ENCODE measurements around the gene SYNE1.
"Not testable (repeated sequence)": the region's sequence is repeated elsewhere in the genome, so short reads cannot be mapped to it uniquely, and the experiment has no call there.

Gene SYNE1

DNA sequence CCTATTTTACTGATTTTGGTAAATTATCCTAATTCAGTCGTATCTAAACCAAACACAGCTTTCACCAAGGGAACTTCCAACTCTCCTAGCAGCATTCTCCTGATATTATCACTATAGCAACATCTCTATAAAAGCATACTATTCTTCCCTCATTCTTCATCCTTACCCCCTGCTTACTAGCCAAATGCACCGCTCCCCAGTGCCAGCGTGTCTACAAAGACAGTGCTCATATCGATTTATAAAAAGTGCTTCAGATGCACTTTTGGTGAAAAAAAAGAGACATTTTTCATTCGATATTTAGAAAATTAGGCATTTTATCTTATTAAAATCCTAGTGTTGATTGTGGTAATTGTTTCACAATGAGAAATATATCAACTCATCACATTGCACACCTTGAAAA lies 74.0 kb downstream of the SYNE1 start:
- DNase-seq, result no peak

GRCh38 chr6:152558798-152559197 lies 78.4 kb downstream of the SYNE1 start:
- DNase-seq, result not testable (repeated sequence)

DNA sequence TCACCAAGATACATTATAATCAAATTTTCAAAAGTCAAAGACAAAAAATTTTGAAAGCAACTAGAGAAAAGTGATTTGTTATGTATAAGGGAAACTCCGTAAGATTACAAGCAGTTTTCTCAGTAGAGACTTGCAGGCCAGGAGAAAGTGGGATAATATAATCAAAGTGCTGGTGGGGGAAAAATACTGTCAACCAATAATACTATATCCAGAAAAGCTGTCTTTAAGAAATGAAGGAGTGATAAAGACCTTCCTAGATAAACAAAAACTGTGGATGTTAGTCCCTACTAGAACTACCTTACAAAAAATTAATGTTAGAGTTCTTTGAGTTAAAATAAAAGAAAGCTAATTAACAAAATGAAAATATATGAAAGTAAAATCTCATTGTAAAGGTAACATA lies 79.7 kb downstream of the SYNE1 start:
- DNase-seq, result no peak

DNA sequence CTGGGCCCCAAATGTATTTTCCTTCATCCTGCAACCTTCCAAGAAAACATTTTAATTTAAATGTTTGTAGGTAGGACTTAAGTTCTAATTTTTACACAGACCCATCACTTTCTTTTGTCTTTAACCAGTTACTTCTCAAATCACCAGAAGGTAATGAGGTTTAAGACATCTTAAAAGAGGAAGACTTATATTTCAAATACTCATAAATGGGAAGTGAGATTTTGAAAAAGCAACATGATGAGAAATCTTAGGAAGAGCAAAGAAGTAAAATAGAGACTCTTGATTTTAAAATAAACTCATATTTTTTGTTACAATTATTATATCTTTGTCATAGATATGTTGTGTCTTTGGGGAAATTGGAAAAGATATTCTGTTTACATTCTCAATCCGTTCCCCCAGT lies 82.3 kb downstream of the SYNE1 start:
- no peak for DNase-seq

DNA sequence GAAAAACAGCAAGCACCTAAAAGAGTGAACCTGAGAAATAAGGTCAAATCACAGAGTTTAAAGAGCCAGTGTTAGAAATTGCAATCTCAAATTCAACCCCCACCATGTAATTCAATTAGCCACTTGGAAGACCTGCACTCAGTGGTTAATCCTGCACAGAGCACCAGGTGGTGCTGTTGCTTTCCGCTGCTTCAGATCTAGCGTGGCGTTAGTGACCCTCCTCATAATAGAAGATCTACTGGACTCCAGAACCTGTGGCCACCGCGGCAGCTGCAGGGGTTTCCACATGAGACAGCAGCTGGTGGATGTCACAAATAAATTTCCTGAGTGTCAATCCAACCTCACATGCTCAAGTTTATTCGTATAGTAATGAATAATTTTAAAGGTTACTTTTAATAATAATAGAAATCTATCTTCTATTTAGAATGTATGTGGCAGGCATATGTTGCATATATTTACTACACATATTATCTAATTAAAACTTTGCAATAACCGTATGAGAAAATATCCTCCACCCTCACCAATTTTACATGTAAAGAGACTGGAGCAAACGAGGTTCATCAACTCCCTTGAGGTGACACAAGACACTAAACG lies 84.4 kb downstream of the SYNE1 start:
- DNase-seq, result no peak

GRCh38 chr6:152543519-152543918 lies 93.6 kb downstream of the SYNE1 start:
- no peak for DNase-seq

DNA sequence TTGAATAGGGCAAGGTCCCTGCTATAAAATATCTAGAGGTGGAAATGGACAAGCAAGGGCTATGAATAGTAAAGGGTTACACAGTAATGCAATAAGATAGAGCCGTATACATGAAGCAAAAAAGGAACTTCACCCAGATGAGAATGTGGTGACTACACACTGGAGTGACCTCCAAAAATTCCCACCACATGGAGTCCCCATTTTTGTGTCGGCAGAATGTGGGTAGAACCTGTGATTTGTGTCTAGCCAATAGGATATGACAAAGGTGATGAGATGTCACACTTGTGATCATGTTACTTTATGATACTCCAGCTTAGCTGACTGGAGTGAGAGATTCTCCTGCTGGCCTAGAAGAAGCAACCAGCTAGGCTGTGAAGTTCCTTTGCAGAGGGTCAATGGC lies 96.8 kb downstream of the SYNE1 start:
- DNase-seq, result no peak

DNA sequence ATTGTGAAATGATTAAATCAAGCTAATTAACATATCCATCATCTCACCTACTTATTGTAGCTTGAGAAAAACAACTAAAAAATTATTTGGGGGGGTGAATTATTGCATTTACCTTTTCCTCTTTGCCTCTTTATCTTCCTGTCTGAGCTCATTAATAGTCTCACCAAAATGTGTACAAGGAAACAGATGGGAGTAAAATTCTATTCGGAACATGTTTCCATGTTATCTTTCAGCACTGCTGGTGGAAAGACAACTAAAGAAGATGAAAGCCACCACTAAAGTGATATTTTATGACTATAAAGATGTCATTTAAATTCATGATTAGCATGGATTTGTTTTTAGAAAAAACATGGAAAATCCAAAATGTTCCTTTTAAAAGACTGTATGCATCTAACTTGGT lies 102.6 kb downstream of the SYNE1 start:
- no peak for DNase-seq

DNA sequence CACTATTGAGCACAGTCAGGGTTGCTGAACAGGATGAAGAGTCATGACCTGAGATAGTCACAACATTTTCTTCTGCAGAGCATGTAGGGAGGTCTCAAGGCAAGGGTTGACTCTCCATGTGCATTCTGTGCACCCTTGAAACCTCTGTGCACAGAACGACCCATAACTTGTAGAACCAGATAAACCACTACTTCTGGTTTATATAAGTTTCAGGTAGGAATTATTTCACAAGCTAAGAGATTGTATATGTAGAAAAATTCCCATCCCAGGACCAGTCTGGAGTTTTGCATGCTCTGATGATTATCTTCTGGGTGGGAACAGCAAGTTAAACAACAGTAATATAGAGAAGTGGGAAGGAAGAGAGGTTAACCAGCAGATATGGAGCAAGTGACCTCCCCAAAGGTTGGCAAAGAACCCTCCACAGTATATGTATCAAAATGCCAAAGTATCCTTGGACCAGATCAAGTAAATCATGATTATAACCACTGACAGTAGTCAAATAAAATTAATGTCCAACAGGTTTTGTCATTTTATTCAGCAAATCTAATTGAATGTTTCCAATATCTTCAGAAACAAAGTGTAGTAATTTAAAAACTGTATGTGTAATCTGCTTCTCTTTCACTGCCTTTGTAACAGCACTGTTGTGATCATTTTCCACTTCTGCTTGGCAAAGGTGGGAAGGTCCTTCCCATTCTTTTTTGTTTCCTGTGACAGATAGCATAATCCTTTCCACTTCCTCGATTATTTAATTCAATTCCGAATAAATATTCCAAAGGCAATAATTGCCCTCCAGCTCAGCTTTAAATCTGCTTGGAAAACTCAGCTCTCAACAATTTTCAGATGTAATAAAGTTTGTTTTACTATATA lies 104.4 kb downstream of the SYNE1 start:
- DNase-seq, result no peak

- no peak for DNase-seq
Measured at GRCh38 chr6:152531659-152532058, 105.5 kb downstream of the SYNE1 start.

GRCh38 chr6:152529369-152529768 lies 107.8 kb downstream of the SYNE1 start:
- DNase-seq, result no peak

DNA sequence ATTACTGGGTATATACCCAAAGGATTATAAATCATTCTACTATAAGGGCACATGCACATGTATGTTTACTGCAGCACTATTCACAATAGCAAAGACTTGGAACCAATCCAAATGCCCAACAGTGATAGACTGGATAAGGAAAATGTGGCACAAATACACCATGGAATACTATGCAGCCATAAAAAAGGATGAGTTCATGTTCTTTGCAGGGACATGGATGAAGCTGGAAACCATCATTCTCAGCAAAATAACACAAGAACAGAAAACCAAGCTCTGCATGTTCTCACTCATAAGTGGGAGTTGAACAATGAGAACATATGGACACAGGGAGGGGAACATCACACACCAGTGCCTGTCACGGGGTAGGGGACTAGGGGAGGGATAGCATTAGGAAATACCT lies 123.0 kb downstream of the SYNE1 start:
- DNase-seq, result not testable (repeated sequence)

GRCh38 chr6:152509916-152510315 lies 127.2 kb downstream of the SYNE1 start:
- DNase-seq, result no peak

GRCh38 chr6:152508477-152508876 lies 128.7 kb downstream of the SYNE1 start:
- DNase-seq, result no peak

- DNase-seq, result no peak
Measured at GRCh38 chr6:152503546-152503945, 133.6 kb downstream of the SYNE1 start.

DNA sequence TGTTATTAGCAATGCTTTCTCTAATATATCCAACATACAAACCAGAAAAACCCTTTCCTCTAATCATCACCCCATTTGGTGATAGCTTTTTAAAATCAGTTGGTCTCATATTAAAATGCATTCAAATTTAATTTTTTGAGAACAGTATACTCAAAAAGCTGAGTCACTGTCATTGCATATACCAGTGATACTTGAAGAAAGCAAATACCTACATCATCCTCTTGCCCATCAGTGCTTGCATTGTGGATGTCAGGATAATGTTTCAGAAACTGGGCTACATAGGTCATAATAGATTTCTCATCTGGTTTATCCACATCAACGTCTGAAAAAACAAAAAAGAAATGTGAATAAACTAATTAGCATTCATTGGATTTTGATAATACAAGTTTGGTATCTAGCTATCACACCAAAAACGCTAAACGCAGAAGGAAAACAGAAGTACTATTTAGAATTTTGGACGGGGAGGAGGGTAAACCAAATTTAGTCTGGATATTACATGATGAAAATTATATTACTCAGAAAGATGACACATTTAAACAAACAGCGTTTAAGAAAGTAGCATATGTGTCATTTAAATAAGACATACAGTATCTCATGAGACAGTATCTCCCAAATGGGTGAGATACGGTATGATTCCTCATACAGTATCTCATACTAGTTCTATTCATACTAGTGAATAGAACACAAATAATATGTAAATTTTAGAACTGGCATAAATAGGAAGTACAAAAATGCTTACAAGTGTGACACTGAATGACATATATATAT lies 134.6 kb downstream of the SYNE1 start:
- no peak for DNase-seq

- no peak for DNase-seq
Measured at GRCh38 chr6:152499931-152500330, 137.2 kb downstream of the SYNE1 start.

DNA sequence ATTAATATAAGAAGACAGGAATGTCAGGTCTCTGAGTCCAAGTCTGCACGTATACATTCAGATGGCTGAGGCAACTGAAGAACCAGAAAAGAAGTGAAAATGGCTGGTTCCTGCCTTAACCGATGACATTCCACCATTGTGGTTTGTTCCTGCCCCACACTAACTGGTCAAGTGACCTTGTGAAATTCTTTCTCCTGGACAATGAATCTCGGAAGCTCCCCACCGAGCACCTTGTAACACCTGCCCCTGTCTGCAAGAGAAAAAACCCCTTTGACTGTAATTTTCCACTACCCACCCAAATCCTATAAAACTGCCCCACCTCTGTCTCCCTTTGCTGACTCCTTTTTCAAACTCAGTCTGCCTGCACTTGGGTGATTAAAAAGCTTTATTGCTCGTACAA lies 140.4 kb downstream of the SYNE1 start:
- no peak for DNase-seq

DNA sequence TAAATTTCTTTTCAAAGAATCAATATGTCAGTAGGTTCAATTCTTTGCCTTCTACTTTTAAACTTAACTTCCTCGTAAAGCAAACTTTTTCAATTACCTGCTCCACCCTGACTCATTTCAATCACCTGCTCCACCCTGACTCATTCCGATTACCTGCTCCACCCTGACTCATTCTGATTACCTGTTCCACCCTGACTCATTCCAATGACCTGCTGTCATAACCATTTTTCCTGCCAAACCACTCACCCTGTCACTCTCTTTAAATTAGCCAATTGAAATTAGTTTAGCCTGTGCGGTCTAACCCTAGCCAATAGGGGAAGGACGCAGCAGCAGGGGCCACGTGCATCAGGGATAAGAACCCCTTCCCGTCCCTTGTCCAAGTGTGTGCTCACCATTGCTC lies 141.7 kb downstream of the SYNE1 start:
- not testable (repeated sequence) for DNase-seq

DNA sequence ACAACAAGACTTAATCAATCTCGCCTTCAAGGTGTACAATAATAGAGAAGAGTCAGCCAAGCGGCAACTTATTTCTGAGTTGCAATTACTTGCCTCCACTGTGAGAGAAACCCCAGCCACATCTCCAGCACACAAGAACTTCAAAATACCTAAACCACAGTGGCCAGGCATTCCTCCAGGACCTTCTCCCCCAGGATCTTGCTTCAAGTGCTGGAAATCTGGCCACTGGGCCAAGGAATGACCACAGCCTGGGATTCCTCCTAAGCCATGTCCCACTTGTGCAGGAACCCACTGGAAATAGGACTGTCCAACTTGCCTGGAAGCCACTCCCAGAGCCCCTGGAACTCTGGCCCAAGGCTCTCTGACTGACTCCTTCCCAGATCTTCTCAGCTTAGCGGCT lies 144.9 kb downstream of the SYNE1 start:
- DNase-seq, result not testable (repeated sequence)

DNA sequence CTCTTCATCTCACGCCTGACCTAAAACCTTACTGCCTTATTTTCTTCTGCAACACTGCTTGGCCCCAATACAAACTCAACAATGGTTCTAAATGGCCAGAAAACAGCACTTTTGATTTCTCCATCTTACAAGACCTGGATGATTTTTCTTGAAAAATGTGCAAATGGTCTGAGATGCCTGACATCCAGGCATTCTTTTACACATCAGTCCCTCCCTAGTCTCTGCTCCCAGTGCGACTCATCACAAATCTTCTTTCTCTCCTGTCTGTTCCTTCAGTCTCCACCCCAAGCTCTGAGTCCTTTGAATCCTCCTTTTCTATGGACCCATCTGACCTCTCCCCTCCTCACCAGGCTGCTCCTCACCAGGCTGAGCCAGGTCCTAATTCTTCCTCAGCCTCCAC lies 145.7 kb downstream of the SYNE1 start:
- not testable (repeated sequence) for DNase-seq

DNA sequence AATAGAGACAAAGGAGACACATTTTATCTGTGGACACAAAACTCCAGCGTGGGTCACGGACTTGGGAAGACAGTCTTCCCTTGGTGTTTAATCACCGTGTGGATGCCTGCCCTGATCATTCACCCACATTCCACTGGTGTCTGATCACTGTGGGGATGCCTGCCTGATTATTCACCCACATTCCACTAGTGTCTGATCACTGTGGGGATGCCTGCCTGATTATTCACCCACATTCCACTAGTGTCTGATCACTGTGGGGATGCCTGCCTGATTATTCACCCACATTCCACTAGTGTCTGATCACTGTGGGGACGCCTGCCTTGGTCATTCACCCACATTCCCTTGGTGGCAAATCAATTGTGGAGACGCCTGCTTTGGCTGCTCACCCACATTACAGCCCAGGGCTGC lies 146.2 kb downstream of the SYNE1 start:
- not testable (repeated sequence) for DNase-seq

- DNase-seq, result no peak
Measured at GRCh38 chr6:152484806-152485205, 152.4 kb downstream of the SYNE1 start.

- no peak for DNase-seq
Measured at GRCh38 chr6:152482289-152482688, 154.9 kb downstream of the SYNE1 start.

Data from NCI-H1436 treated with DMSO at 0.1 percent for 48 hours (cell line).